ENCODE data around the gene STOM.

STOM gene

DNA sequence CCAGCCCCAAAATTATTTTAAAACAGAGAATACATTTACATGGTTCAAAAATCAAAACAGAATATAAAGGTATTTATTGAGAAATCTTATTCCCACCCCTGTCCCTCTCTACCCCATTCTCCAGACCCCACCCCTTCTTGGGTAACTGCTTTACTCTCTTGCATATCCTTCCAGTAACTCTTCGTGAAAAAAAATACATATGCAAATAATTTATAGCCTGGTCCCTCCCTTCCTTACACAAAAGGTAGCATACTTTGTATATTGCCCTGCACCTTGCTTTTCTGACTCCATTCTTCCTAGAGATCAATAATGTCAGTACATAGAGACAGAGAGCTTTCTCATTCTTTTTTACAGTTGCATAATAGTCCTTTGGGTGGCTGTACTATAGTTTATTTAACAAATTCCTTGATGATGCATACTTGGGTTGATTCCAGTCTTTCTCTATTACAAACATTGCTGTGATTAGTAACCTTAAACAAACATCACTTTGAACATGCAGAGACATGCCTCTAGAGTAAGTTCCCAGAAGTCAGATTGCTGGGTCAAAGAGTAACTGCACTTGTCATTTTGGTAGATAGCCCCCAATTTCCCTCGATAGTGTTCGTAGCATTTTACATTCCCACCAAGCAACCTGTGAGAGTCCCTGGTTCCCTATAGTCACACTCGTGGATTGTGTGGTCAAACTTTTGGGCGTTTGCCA is 47.9 kb downstream of the STOM start:
- DNase-seq (ENCODE audit: low read depth in 2 of 3, low spot score in 1 of 3), result no peak

DNA sequence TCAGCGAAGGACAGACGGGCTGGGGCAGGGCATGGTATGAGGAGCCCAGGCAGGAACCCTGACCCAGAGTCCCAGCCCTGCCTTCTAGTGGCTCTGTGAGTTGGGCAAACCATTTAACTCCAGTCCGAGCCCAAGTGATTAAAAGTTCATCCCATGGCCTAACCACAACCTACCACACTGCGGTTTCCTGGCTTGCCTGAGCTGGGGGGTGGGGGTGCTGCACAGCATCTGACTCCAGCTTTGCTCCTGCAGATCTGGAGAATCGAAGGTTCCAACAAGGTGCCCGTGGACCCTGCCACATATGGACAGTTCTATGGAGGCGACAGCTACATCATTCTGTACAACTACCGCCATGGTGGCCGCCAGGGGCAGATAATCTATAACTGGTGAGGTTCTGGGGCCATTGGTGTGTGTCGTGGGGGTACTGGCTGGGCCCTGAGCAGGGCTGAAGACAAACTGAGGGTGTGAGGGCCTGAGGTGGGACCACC is 49.0 kb downstream of the STOM start:
- DNase-seq (ENCODE audit: low read depth in 2 of 3, low spot score in 1 of 3), result no peak

DNA sequence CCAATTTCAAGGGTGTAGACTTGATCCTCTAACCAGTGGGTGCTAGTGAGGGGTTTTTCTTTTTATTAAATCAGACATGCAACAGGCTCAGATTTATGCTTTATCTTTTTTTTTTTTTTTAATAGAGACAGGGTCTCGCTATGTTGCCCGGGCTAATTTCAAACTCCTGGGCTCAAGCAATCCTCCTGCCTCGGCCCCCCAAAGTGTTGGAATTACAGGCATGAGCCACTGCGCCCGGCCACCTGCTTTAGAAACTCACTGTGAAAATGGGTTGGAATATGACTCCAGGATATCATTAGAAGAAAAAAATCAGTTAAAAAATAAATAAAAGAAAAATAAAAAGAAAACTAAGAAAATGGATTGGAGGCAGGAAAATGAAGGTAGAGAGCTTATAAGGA is 50.7 kb downstream of the STOM start:
- DNase-seq (ENCODE audit: low read depth in 2 of 3, low spot score in 1 of 3), result no peak

DNA sequence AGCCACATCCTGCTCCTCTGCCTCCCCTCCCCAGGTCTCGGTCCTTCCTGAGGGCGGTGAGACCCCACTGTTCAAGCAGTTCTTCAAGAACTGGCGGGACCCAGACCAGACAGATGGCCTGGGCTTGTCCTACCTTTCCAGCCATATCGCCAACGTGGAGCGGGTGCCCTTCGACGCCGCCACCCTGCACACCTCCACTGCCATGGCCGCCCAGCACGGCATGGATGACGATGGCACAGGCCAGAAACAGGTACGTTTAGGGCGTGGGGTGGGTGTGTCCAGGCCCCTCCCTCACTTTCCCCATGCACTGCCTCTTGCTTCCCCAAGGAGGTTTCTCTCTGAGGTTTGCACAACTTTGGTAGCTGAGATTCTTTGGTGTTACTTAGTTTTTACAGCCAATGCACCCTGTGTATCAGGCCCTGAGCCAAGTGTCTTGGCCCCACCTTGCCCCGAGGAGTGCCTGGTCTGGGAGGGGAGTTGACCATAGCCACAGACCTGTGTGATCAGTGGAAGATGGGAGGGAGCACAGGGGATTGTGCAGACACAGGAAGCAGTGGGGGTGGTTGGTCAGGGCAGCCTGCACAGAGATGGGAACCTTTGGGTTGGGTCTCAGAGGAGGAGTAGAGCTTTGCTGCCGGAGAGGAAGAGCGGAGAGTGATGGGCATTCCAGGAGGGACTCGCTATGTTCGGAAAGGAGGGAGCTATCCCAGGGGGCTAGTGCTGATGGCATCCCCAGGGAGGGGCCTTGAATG is 51.2 kb downstream of the STOM start:
- DNase-seq (ENCODE audit: low read depth in 2 of 3, low spot score in 1 of 3), result no peak

DNA sequence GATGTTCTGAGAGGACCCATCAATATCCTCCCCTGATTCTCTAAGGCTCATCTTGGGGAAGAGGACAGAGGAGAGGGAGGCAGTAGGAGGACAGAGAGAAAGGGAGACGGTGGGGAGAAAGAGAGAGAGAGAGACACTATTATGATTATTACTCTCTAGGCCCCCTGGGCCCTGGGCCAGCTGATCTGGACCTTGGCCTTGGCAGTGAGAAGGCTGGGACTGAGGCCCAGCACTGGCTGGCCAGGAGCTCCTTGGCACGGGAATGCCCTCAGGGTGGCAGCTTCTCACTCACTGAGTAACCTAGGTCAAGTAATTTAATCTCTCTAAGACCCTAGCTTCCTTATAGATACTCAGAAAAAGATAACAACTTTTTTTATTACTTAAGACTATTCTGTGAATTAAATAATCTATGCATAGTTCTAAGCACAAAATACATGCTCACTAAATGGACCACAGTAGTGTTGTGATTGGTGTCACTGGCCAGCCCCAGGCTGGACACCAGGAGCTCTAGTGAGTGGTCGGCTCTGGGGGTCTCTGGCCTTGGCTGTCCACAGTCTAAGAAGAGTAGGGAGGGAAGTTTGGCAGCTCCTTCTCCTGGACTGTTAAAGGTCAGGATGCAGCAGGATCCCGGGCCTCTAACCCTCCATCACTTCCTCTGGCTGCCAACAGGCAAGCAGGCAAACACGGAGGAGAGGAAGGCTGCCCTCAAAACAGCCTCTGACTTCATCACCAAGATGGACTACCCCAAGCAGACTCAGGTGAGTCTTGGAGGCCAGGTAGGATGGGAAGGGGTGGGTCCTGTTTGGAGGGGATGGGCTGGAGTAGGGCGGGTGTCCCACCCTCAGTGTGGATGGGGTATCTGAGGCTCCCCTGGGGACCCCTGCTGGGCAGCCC is 52.1 kb downstream of the STOM start:
- no peak for DNase-seq (ENCODE audit: low read depth in 2 of 3, low spot score in 1 of 3)

DNA sequence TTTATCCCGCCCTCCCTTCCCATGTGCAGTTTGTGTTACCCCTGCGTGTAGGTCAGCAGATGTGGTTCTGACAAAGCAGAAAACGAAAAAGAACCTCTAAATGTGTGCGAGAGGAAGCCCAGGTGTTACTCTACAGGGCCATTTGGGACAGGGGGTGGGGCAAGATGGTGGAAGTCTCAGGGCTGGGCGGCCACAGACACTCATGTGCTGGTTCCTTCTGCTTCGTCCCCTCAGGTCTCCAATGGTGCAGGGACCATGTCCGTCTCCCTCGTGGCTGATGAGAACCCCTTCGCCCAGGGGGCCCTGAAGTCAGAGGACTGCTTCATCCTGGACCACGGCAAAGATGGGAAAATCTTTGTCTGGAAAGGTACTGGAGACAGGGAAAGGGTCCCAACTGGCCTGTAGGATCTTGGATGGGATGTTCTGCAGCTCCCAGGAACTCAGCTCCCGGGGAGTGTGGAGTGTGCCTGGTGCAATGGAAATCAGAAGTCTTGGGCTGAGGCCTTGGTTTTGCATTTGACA is 53.1 kb downstream of the STOM start:
- no peak for DNase-seq (ENCODE audit: low read depth in 2 of 3, low spot score in 1 of 3)

DNA sequence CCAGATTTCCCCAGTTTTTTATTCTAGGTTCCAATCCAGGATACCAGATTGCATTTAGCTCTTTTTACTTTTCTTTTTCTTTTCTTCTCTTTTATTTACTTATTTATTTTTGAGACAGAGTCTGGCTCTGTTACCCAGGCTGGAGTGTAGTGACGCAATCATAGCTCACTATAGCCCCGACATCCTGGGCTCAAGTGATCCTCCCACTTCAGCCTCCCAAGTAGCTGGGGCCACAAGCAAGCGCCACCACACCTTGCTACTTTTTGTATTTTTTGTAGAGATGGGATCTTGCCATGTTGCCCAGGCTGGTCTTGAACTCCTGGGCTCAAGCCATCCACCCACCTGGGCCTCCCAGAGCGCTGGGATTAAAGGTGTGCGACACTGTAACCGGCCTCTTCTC is 53.7 kb downstream of the STOM start:
- no peak for DNase-seq (ENCODE audit: low read depth in 2 of 3, low spot score in 1 of 3)

DNA sequence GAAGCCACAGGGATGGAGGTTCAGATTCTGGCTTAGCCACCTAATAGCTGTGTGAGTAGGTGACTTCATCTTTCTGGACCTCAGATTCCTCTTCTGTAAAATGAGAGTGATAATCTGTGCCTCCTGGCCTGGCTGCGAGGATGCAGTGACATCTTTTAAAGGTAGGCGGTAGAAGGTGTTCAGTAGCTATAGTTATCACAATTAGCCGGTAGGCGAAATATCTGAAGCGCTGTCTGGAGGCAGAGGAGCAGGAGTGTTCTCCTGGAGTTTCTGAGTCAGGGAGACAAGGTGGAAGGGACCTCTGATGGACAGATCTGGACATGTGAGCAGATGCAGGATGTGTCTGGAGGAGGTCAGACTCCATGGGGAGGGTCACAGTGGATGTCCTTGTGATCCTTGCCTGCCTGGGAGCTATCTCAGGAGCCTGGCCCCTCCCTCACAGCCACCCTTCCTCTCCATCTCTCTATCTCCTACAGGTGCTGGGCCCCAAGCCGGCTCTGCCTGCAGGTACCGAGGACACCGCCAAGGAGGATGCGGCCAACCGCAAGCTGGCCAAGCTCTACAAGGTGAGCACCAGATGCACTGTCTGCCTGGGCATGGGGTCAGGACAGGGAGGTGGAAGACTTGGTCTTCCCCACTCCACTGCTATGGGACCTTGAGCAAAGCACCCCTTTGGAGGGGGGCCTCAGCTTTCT is 56.4 kb downstream of the STOM start:
- DNase-seq (ENCODE audit: low read depth in 2 of 3, low spot score in 1 of 3), result no peak

DNA sequence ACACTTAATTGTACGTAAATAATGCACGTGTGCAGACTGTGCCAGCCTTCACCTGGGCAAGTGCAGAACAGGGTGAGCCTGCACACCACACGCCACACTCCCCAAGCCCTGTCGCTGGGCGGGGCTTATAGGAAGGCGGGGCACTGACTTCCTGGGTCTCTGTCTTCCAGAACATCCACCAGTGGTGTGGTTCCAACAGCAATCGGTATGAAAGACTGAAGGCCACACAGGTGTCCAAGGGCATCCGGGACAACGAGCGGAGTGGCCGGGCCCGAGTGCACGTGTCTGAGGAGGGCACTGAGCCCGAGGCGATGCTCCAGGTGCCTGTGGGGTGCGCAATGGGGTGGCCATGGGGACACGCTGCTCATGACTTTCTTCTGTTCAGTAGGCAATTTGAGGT is 57.9 kb downstream of the STOM start:
- DNase-seq (ENCODE audit: low read depth in 2 of 3, low spot score in 1 of 3), result no peak

DNA sequence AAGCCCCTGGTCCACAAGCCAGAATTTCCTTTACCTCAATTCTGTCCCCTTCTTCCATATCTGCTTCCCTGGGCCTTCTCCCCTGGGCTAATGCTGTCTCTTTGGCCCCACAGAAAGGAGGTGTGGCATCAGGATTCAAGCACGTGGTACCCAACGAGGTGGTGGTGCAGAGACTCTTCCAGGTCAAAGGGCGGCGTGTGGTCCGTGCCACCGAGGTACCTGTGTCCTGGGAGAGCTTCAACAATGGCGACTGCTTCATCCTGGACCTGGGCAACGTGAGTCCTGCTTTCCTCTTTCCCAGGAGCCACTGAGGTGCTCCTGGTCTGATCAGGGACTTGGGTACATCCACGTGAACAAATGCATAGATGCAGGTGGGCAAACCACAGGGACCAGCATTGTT is 59.5 kb downstream of the STOM start:
- no peak for DNase-seq (ENCODE audit: low read depth in 2 of 3, low spot score in 1 of 3)

DNA sequence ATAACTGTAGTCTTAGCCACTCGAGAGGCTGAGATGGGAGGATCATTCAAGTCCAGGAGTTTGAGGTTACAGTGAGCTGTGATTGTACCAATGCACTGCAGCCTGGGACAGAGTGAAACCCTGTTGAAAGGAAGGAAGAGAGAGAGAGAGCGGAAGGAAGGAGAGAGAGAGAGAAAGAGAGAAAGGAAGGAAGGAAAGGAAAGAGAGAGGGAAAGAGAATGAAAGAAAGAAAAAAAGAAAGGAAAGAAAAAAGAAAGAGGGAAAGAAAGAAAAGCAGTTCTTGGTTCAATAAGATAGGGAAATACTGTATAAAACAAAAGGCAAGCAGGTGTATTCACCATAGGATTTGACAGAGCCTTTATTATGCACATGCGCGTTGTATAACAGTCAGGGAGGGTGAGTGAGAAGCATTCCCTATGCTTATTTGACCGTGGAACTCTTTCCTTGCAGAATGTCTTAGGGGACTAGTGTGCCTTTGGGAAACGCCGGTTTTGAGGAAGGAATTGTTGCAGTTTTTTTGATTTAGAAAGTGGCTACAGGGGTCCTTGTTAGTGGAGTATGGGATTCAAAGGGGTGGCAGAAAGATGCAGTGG is 60.1 kb downstream of the STOM start:
- no peak for DNase-seq (ENCODE audit: low read depth in 2 of 3, low spot score in 1 of 3)

DNA sequence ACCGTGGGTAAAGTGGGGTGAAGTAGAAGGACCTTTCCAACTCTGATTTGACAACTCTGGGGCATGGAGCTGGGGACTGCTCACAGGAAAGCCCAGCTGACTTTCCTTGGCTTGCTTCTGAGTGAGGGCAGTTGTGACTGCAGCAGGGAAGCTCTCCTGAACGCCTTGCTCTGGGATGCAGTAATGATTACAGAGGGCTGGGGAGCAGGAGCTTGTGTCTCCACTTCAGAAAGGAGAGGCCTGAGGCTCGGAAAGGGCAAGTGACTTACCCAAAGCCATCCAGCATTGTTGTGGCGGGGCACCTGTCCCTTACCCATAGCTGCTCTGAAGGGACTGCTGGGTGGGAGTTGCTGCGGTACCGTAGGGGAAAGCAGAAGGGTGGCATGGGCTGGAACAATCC is 60.9 kb downstream of the STOM start:
- no peak for DNase-seq (ENCODE audit: low read depth in 2 of 3, low spot score in 1 of 3)

DNA sequence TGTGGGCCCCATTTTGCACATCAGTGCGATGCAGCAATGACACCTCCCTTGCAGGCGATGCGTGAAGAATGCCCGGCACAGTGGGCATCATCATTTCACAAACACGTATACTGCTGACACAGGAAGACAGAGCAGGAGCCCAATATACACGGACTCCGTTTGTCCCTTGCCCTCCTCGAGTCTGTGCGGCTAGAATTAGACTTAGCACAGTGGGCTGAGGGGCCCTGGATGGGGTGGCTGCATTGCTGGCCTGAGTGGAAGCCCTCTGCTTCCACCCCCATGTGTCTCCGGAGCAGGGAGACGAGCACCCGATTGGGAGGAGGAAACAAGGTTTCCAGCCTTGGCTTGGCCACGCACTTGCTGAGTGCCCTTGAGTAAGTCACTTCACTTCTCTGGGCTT is 61.3 kb downstream of the STOM start:
- DNase-seq (ENCODE audit: low read depth in 2 of 3, low spot score in 1 of 3), result no peak

DNA sequence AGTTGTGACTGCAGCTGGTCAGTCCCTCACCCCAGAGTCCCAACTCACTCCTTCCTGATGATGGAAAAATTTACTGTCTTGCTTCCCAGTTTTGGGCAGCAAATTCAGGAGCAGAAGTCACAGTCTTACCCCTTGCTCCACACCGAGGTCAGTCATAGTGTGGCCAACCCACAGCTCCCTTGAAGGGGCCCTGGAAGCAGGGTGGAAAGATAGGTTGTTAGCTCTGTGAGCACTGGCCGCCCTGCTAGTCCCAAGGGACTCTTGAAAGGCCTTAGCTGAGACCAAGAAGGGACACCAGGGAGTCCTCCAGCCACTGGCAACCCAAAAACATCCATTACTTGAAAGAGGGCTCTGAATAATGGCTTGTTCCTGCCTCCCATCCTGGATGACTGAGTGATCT is 62.1 kb downstream of the STOM start:
- no peak for DNase-seq (ENCODE audit: low read depth in 2 of 3, low spot score in 1 of 3)

DNA sequence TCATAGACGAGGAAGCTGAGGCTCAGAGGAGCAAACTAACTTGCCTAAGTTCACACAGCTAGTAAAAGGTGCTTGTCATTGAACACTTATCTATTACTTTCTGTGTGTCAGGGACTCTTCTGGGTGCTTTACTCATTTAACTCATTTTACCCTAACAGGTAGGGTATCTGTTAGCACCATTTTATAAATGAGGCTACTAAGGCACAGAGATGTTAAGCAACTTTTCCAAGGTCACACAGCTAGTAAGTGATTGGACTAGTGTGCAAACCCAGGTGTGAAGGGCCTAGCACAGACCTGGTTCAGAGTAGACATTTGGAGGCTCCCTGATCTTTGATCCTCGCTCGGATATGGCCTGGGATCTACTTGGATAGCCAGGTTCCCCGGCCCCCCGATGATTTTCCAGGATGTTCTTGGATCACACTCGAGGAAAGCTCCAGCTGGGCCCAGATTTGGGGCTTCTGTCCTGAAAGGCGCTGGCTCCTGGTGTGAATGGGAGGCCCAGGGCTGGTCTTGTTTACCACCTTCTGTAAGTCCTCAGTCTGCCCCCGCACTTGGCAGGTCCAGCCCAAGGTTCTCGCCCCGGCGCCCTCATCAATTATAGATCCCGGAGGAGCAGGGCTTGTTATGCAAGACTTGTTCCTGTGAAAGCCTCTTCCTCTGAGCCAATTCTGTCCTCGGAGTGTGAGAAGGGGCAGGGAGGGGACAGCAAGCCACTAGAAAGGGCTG is 64.6 kb downstream of the STOM start:
- no peak for DNase-seq (ENCODE audit: low read depth in 2 of 3, low spot score in 1 of 3)

DNA sequence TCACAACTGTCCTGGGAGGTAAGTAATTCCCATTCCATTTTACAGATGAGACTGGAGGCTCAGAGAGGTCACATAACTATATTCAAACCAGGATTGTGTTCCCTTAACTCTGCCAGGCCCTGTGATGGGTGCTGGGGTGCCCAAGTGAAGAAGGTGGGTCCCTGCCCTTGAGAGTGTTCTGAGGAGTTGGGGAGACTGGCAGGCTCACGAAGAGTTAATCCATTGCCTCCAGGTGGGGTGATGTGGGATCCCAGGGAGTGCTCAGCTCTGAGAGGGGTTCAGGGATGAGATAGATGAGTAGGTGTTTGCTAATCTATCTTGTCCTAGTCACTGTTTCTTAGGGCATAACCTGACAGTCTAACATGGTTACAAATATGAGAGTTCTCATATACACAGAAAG is 65.3 kb downstream of the STOM start:
- DNase-seq (ENCODE audit: low read depth in 2 of 3, low spot score in 1 of 3), result no peak

DNA sequence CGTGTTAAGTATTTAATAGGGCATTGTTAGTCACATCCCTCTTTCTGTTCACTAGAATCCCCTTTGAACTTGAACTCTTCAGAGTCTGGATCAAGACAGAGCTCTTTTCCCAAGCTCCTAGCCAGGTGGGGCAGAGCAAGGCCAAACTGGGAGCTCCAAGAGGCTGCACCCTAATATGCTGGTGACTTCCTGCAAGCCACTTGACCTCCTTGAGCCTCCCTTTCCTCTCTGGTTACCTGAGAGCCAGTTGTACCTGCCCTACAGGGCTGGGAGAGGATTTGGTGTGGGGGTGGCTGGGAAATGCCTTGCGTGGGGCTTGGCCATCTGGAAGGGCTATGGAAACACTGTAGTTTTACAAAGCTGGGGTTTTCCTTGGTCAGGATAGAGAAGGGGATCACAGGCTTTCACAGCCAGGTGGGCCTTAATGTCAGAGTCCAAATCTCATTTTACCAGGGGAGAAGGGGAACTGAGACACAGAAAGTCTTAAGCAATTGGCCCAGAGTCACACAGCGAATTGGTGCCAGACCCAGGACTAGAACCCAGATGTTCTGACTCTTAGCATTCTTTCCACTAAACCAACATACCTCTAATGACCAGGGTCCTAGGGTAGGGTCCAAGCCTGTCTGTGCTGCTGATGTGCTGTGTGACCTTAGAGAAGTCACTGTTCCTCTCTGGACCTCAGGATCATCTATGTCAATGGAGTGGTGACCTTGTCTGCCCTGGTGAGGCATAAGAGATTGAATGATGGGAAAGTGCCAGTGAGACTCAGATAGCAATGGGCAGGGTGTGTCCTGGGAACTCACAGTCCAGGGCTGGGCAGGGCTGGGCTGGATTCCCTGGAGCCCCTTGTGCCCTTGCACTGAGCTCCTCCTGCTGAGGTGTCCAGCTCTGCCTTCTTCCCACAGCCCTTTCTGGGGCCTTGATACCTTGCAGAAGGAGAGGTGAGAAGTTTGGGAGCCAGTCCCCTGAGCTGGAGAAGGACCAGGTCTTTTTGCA is 66.3 kb downstream of the STOM start:
- DNase-seq (ENCODE audit: low read depth in 2 of 3, low spot score in 1 of 3), result no peak

DNA sequence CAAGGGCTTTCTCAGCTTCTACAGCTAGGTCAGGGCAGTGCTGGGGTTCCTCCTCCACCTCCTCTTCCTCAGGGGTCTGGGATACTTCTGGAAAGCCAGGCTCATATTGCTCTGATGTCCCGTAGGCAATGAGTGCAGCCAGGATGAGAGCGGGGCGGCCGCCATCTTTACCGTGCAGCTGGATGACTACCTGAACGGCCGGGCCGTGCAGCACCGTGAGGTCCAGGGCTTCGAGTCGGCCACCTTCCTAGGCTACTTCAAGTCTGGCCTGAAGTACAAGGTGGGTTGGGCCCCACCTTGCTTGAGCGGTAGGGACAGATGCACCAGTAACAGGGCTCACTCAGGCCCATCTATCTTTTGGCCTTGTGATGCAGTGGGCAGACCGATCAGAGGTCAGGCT is 67.3 kb downstream of the STOM start:
- DNase-seq (ENCODE audit: low read depth in 2 of 3, low spot score in 1 of 3), result no peak

DNA sequence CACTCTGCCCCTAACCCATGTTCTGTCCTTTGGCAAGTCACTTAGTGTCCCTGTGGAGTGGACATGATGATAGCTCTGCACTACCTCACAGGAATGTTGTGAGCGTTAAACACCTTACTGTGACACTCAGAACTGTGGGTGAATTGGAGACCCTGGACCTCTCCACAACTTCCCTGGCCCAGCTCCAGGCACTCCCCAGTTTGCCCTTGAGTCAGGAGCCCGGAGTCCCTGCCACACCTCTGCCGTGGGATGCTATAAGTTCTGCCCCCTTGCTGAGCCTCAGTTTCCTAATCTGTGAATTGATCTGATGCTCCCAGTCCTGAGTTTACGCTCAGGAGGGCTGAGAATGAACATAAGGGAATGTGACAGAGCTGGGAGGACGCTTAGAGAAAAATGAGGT is 67.7 kb downstream of the STOM start:
- no peak for DNase-seq (ENCODE audit: low read depth in 2 of 3, low spot score in 1 of 3)

Data from stimulated activated CD4-positive, alpha-beta T cell treated with anti-CD3 and anti-CD28 coated beads, Interleukin-12 subunit alpha, Interleukin-12 subunit beta, amount 100 ng/mL, for 48 hours (primary cell).